Endothelial cell (in vitro differentiated cells): ENCODE measurements around the gene DBNDD2. TPM values are rescaled to one million over a fixed set of nuclear protein-coding genes. Genes with fewer than 3 reads are reported as not detected.

Source experiments
- DNase-seq: peaks from one replicate; pipeline ENCODE4 v3.0.0; 2021; ENCODE audit warnings: low spot score
- H3K27ac Mint-ChIP-seq: one replicate; pipeline ENCODE4 v1.8.0; 2021; ENCODE audit warnings: mixed read lengths, inconsistent platforms; ENCODE audit not compliant: unreplicated experiment
- H3K27me3 Mint-ChIP-seq: one replicate; pipeline ENCODE4 v1.8.0; 2021; ENCODE audit warnings: mild to moderate bottlenecking, moderate library complexity, mixed read lengths, inconsistent platforms; ENCODE audit not compliant: unreplicated experiment
- H3K36me3 Mint-ChIP-seq: one replicate; pipeline ENCODE4 v1.8.0; 2021; ENCODE audit warnings: mild to moderate bottlenecking, low read depth, mixed read lengths, inconsistent platforms; ENCODE audit not compliant: unreplicated experiment
- H3K4me1 Mint-ChIP-seq: one replicate; pipeline ENCODE4 v1.8.0; 2021; ENCODE audit warnings: mild to moderate bottlenecking, mixed read lengths, inconsistent platforms; ENCODE audit not compliant: unreplicated experiment
- H3K4me3 Mint-ChIP-seq: one replicate; pipeline ENCODE4 v1.8.0; 2021; ENCODE audit warnings: mild to moderate bottlenecking, mixed read lengths, inconsistent platforms; ENCODE audit not compliant: unreplicated experiment
- H3K9me3 Mint-ChIP-seq: one replicate; pipeline ENCODE4 v1.8.0; 2021; ENCODE audit warnings: mixed read lengths, inconsistent platforms; ENCODE audit not compliant: unreplicated experiment
- microRNA-seq: library from miRNA; unstranded; fragments of <30 nt; microRNA quantifications from one replicate; pipeline ENCODE4, GENCODE V29; 2020; ENCODE audit not compliant: unreplicated experiment
- total RNA-seq: library from RNA; stranded (reverse); fragmentation: NEBNext Ultra II Directional; extraction: Animal tissue kit (Norgen Biotek cat#: 25700); gene quantifications from one replicate; pipeline ENCODE4 v1.2.1, GENCODE V29; 2021; ENCODE audit not compliant: unreplicated experiment
- TF ChIP-seq, protein P1 (sequence below): fragments of 200-600 bp; sonication (generic); IDR thresholded peaks from one replicate; pipeline ENCODE4 v1.5.0; 2021; ENCODE audit warnings: antibody characterized with exemption; ENCODE audit not compliant: unreplicated experiment

DBNDD2 gene
- total RNA-seq, 1 donor from 2014 or later = 2.0 TPM

DNA sequence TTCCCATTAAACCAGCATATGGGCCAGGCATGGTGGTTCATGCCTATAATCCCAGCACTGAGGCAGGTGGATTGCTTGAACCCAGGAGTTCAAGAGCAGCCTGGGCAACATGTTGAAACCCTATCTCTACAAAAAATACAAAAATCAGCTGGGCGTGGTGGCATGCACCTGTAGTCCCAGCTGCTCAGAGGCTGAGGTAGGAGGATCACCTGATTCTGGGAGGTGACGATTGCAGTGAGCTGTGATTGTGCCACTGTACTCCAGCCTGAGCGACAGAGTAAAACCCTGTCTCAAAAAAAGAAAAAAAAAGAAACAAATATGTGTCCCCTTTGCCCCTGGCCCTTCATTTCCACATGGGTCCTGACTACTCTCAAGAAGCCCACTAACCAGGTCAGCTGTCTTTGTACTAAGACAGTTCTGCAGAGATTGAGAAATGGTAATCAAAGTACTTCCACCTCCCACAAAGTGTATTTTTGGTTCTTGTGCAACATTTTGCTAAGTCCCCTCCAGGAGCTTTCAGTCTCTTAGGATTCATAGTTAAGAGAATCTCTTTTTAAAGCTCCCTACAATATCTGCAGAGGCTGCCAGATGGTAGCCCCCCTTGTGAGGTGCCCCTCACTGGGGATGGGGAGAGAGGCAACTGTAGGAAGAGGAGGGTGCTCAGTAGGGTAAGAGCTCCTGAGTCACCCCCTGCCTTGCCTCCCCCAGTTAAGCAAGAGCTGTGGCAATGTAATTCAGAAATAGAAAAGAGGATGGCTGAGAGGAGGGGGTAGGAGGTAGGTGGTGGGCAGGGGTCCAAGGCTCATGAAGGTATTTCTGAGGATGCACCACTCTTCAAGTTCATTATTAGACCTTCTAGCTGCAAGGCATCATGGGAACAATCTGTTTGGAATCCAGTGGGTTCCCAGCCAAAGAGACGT, 44.9 kb downstream of the DBNDD2 start:
- no peaks in the 10 kb centered on the region for H3K4me1 Mint-ChIP-seq
- H3K4me3 Mint-ChIP-seq = no peak overlapping the region
- no peak overlapping the region for H3K27ac Mint-ChIP-seq
- no peak for DNase-seq
- TF ChIP-seq, protein P1, sequence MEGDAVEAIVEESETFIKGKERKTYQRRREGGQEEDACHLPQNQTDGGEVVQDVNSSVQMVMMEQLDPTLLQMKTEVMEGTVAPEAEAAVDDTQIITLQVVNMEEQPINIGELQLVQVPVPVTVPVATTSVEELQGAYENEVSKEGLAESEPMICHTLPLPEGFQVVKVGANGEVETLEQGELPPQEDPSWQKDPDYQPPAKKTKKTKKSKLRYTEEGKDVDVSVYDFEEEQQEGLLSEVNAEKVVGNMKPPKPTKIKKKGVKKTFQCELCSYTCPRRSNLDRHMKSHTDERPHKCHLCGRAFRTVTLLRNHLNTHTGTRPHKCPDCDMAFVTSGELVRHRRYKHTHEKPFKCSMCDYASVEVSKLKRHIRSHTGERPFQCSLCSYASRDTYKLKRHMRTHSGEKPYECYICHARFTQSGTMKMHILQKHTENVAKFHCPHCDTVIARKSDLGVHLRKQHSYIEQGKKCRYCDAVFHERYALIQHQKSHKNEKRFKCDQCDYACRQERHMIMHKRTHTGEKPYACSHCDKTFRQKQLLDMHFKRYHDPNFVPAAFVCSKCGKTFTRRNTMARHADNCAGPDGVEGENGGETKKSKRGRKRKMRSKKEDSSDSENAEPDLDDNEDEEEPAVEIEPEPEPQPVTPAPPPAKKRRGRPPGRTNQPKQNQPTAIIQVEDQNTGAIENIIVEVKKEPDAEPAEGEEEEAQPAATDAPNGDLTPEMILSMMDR = no peak
- H3K27me3 Mint-ChIP-seq = no peaks in the 10 kb centered on the region
- no peaks in the 10 kb centered on the region for H3K9me3 Mint-ChIP-seq
- peaks cover 3% of the 10 kb centered on the region for H3K36me3 Mint-ChIP-seq

DNA sequence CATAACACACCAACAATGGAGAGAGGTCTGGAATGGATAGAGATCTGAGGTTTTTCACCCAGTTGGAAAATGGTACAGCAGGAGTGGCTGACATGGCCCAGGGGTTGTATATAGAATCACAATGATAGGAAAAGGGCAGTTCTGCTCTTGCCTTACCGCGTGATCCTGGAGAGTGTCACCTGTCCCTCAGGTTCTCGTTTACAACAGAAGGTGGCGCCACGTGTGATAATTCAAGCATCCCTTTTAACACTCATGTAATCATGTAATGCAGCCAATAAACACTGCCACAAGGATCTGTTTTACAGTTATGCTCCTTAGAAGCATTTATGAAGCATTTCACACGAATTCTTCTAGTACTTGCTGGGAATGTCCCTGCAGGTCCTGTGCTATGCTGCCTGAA, 48.5 kb downstream of the DBNDD2 start:
- TF ChIP-seq, protein P1 = peak; percentile 23
- no peak overlapping the region for H3K4me3 Mint-ChIP-seq
- no peaks in the 10 kb centered on the region for H3K9me3 Mint-ChIP-seq
- peak; percentile 60 for DNase-seq
- H3K27ac Mint-ChIP-seq = no peak overlapping the region
- H3K27me3 Mint-ChIP-seq = no peaks in the 10 kb centered on the region
- no peaks in the 10 kb centered on the region for H3K4me1 Mint-ChIP-seq
- no peaks in the 10 kb centered on the region for H3K36me3 Mint-ChIP-seq

DNA sequence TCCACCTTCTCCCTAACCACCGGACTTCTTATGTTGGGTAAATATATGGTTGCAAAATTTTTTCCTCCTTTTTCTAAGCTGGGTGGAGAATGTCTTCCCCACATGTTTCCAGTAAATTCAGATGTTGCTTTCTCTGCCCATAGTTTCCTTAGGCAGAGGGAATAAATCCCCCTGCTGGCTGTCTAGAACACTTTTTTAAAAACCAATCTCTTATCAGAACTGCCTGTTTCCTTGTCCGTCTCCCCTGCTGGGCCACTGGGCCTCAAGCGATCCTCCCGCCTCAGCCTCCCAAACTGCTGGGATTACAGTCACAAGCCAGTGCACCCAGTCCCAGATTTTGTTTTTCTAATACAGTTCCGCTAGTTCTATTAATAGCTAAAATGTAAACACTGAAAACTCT, 51.5 kb downstream of the DBNDD2 start:
- Mint-ChIP-seq H3K27me3 (no peaks in the 10 kb centered on the region), H3K36me3 (no peaks in the 10 kb centered on the region), H3K4me1 (no peaks in the 10 kb centered on the region), H3K9me3 (no peaks in the 10 kb centered on the region), H3K27ac (no peak overlapping the region), H3K4me3 (no peak overlapping the region)
- DNase-seq = no peak
- TF ChIP-seq, protein P1 = no peak

Small RNA genes lying within 50 kb of the gene (microRNA-seq; reads per million reads assigned to microRNA genes)
- 1.2 reads per million, percentile 17 among the genes with 10 or more reads in this experiment for gene MIR6812

Other genes starting within 250 kb of the DBNDD2 start
- gene PI3, start 233.4 kb upstream of the DBNDD2 start, total RNA-seq = not detected
- gene SEMG1, start 201.3 kb upstream of the DBNDD2 start, total RNA-seq = not detected
- gene SEMG2, start 186.9 kb upstream of the DBNDD2 start, total RNA-seq = not detected
- gene SLPI, start 153.7 kb upstream of the DBNDD2 start, total RNA-seq = 0.82 TPM
- not detected for gene RBPJL, start 101.4 kb upstream of the DBNDD2 start, total RNA-seq
- gene MATN4, start 100.0 kb upstream of the DBNDD2 start, total RNA-seq = not detected
- gene SDC4, start 59.9 kb upstream of the DBNDD2 start, total RNA-seq = 7.4 TPM
- 20.0 TPM for gene SYS1, start 45.1 kb upstream of the DBNDD2 start, total RNA-seq
- gene TP53TG5, start 30.0 kb upstream of the DBNDD2 start, total RNA-seq = not detected
- gene PIGT, start 7.9 kb downstream of the DBNDD2 start, total RNA-seq = 68.6 TPM
- gene WFDC2, start 61.5 kb downstream of the DBNDD2 start, total RNA-seq = 4.6 TPM
- gene SPINT3, start 107.3 kb downstream of the DBNDD2 start, total RNA-seq = not detected
- gene WFDC6, start 131.2 kb downstream of the DBNDD2 start, total RNA-seq = not detected
- not detected for gene EPPIN, start 139.1 kb downstream of the DBNDD2 start, total RNA-seq
- gene WFDC8, start 171.0 kb downstream of the DBNDD2 start, total RNA-seq = not detected
- not detected for gene WFDC10A, start 221.4 kb downstream of the DBNDD2 start, total RNA-seq
- gene WFDC9, start 223.0 kb downstream of the DBNDD2 start, total RNA-seq = not detected